GM04504 (cell line): Measurements from ENCODE around the gene FTCD.
"Not testable (repeated sequence)": the region's sequence is repeated elsewhere in the genome, so short reads cannot be mapped to it uniquely, and the experiment has no call there.

ENCODE experiments used
- DNase-seq: peaks from one replicate; pipeline ENCODE4 v3.0.0-alpha.2; 2012; ENCODE audit warnings: low read depth

Gene FTCD

DNA sequence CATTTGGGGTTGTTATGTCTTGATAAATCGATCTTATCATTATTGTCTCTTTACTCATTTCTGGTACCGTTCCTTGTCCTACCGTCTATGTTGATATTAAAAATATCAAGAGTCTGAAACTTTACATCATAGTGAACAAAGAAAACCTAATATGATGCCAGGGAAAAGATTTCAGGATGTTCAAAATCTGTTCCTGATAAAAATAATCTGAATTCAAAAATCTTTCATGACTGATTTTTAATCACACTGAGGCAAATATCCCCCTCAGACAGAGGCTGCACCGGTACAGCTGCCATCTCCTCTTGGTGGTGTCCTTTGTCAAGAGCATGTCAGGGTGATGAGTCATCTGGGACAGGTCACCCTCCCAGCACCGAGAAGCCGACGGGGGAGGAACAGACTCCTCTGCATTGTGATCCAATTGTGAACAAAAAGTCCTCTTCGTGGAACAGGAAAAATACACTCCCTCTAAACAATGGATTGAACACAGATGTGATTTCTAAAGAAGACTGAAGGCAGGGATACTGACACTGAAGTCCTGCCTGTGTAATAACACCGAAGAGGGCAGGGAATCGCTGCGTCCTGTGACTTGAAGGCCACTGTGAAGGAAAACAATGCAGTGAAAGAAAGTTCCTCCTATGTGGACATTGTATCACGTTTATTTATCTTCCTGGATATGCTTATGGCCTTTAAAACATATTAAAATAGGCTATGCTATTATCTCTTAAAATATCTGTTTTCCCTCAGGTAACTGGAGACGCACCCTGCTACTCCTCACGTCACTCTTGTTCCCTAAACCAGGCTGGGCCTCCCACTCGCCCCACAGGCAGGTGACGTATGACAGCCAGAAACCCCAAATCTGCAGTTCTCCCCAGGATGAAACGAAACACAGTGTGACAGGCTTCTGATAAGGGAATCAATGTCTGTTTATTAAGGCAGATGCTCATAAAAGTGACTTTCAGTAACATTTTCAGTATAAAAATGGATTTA is 33.1 kb upstream of the FTCD start:
- peak; percentile 43 for DNase-seq

DNA sequence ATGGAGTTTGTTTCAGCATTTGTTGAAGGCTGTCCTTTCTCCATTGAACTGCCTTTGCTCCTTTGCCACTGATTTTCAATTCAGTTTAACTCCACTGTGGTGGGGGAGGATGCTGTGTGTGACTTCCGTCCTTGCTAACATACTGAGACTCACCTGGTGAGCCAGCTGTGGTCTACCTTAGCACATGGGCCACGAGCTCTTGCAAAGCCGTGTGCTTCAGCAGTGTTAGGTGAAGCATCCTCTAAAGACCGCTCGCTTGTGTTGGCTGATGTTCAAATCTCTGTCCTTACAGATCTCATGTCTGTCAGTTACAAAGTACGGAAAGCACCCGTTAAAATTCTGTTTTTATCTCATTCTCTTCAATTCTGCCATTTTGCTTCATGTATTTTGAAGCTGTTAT is 32.4 kb upstream of the FTCD start:
- no peak for DNase-seq

DNA sequence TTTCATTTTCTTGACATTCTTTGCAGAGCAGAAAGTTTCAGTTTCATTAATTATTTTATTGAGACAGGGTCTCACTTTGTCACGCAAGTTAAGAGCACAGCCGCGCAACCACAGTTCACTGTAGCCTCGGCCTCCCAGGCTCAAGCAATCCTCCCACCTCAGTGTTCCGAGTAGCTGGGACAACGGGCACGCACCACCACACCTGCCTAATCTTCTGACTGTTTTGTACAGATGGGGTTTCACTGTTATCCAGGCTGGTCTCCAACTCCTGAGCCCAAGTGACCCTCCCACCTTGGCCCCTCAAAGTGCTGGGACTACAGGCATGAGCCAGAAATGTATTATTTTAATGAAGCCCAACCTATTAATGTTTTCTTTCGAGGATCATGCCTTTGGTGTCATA is 31.9 kb upstream of the FTCD start:
- DNase-seq, result no peak

DNA sequence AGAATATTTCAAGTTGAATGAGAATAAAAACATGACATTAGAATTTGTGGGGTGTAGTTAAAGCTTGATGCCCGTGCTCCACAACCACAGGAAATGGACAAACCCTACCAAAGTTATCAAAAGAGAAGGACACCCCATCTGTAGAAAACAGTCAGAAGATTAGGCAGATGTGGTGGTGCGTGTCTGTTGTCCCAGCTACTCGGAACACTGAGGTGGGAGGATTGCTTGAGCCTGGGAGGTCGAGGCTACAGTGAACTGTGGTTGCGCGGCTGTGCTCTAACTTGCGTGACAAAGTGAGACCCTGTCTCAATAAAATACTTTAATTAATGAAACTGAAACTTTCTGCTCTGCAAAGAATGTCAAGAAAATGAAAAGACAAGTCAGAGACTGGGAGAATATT is 30.3 kb upstream of the FTCD start:
- DNase-seq, result no peak

DNA sequence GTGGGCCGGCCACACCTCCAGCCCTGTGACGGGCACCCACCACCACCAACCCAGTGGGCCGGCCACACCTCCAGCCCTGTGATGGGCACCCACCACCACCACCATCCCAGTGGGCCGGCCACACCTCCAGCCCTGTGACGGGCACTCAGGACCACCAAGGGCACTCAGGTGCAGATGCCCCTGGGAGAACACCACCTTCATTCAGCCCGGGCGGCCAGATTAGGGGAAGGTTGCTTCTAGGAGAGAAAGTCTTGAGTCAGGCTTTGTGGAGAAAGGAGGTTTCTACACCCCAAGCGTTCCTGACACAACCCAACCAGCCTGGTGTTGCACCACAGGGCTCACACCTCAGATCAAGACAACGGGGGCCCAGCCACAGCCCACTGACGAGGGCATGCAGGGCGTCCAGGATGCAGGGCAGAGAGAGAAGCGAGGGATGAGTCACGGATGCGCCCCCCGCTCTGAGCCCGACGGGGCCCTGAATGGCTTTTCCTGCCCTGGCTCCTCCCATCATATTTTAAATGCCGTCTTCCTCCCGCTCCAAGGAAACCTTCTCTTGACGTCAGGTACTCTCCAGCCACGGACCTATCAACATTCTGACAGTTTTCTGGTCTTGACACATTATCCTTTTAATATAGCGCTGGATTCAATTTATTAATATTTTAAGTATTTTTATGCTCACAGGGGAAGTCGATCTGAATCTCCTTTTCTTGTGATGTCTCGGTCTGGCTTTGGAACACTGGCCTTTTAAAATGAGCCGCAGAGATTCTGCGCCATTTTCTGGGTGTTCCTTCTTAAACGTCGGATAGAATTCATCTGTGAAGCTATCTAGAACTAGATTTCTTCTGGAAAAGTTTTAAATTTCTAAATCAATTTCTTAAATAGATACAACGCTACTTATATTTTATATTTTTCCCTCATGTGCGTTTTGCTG is 29.5 kb upstream of the FTCD start:
- peak; percentile 89 for DNase-seq

DNA sequence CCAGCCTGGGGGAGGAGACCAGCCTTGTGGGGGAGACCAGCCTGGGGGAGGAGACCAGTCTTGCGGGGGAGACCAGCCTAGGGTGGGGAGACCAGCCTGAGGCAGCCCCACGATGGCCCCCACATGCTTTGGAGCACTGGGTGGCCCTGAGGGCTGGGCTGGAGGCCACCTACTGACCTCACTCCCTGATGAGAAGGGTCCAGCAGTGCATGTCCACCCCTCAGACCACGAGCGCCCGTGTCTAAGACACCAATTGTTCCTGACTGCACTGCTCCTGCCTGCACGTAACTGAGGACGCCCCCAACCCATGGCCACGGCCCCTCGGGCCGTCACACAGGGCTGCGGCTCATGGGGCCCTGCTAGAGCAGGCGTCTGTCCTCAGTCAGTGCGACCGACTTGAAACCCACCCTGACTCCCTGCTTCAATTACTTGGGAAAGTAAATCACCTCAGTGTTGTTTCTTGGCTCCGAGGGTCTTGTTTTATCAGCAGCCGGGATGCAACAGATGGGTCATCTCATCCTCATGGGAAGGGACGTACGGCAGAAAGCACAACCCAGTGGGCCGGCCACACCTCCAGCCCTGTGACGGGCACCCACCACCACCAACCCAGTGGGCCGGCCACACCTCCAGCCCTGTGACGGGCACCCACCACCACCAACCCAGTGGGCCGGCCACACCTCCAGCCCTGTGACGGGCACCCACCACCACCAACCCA is 28.7 kb upstream of the FTCD start, which contains the start of gene SPATC1L:
Gene SPATC1L, minus strand, starts transcription at position 550 of the 715 bp plus-strand sequence. CDS start 1,643 bp downstream, outside the sequence.
- DNase-seq, result peak; percentile 41

DNA sequence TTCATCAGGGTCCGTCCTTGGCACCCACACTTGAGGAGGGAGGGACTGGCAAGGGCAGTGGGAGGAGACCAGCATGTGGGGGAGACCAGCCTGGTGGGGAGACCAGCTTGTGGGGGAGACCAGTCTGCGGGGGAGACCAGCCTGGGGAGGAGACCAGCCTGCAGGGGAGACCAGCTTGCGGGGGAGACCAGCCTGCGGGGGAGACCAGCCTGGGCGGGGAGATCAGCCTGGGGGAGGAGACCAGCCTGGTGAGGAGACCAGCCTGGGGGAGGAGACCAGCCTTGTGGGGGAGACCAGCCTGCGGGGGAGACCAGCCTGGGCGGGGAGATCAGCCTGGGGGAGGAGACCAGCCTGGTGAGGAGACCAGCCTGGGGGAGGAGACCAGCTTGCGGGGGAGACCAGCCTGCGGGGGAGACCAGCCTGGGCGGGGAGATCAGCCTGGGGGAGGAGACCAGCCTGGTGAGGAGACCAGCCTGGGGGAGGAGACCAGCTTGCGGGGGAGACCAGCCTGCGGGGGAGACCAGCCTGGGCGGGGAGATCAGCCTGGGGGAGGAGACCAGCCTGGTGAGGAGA is 28.0 kb upstream of the FTCD start:
- DNase-seq, result not testable (repeated sequence)

DNA sequence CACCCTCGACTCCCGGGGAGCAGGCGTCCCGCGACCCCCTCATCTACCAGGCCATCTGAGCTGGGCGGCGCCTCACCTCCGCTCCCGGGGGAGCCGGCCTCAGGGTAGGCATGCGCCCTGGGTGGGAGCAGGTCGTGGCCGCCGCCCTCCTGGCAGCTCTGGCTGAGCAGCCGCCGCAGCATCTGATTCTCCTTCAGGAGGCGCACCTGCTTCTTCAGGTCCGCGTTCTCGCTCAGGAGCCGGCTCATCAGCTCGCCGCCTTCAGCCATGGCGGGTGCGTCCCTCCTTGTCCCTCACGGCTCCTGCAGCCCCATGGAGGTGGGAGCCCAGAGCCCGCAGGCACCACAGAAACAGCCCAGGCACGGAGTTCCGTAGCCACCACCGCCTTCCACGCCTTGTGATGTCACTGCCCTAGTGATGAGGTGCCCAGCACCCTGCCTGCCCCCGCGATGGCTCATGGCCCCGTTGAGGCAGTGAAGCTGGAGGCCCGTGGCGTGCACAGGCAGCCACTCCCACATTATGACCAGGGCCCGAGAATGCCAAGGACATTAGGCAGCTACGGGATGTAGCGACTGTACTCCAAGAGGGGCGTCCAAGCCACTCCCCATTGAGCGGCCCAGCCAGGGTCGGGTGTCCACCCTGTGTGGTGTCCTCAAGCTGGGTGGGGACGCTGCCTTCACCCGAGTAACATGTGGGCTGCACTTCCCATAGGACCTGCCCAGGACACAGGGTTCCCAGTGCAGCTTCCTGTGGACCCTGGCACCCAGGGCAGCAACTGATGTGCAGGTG is 27.4 kb upstream of the FTCD start:
- no peak for DNase-seq

DNA sequence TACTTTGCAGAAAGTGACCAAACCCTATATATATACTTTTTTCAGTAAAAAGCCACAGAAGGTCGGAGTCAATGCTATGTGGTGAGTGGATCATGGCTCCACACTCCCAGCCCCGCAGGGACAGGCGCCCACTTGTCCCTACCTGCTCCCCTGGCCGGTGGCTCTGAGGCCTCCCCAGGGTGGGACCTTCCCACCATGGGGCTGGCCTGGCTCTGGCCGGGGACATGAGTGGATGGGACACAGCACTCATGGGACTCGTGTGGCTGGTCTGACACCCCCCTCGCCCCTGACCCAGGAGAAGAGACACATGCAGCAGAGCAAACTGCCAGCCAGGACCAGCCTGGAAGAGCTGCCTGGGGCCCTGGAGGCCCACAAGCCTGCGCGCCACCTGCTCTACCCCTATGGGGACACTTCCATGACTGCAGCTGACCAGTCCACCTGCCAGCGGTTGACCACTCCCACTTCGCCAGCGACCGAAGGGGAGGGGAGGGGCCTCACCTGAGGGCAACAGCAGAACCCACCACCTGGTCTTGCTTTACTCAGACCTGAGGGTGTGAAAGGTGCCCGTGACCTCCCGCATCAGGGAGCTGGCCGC is 26.7 kb upstream of the FTCD start:
- DNase-seq, result no peak

DNA sequence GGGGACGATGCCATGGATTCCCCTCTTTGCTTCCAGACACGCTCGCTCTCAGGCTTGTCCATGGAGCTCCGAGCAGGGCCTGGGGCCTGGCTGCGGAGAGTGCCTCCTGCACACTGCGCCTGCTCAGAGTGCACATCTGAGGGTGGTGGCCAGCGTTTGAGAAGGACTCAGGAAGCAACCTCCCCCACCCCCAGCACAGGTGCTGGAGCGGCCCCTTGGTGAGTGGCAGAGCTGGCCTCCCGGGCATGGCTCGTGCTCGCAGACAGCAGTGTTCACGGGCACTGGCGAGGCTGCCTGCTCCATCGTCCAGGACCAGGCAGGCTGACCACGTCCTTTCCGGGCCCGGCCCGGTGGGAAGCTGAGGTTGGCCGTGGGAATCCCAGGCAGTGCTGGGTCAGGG is 26.1 kb upstream of the FTCD start:
- no peak for DNase-seq

DNA sequence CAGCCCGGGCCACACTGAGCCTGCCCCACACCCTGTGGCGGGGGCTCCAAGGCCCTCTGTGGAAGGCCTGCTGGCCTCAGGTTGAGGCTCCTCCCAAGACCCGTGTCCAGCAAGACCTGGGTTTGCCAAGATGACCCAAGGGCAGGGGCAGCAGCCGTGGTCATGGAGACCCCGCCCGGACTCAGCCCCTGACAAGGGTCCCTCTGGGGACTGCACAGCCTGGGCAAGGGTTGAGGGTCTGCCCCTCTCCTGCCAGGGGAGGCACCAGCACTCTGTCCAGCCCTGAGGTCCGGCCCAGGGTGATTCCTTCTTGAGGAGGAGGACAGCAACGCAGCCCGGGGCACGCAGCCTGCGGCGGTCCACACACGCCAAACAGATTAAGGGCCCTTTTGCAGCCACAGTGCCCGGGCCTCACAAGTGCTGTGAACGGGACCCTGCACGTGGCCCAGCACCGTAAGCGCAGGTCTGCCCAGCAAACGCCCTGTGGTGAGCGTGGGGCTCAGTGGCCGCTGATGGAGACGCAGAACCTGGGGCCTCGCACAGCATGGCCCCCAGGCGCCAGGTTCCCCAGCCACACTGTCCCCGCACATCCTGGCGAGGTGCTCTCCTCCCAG is 25.5 kb upstream of the FTCD start:
- DNase-seq, result no peak

DNA sequence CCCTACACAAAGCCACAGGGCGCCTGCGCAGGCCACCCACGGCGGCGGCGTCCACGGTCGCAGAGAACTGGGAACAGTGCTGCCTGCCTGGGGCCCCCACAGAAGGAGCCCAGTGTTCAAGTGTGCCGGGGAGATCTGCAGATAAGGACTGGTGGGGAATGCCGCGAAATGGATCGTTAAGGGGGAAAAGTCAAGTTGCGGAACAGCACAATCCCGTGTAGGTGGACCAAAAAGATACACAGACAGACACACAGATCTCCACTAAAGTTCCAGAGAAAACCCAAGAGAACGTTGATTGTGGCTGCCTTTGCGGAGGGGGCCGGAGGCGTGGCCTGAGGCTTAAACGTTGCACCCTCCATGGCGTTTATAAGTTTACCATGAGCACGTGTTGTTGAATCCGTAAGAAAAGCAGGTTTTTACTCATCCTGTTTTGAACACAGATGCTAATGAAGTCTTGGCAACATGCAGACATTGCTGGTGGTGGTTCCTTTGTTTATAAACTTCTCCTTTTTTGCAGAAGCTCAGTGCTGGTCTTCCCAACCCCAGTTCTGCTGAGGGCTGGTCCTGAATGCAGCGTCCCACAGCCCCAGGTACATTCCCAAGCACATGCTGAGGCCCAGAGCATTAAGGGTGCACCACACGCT is 24.8 kb upstream of the FTCD start:
- no peak for DNase-seq

DNA sequence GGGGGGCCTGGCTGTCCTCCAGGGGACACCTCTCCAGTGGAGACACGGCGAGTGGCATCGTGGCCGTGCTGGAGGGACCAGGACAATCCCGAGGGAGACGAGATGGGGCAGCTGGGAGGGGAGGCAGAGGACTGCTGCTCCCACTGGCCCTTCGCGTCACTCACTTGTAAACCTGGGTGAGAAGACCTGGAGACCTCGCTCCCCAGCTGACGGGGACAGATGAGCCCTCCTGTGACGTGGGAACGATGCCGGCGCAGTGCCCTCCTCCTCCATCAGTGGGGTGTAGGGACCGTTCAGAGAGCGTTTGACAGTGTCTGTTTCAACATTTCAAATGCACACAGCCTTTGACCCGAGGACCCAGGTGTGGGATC is 24.3 kb upstream of the FTCD start:
- no peak for DNase-seq

DNA sequence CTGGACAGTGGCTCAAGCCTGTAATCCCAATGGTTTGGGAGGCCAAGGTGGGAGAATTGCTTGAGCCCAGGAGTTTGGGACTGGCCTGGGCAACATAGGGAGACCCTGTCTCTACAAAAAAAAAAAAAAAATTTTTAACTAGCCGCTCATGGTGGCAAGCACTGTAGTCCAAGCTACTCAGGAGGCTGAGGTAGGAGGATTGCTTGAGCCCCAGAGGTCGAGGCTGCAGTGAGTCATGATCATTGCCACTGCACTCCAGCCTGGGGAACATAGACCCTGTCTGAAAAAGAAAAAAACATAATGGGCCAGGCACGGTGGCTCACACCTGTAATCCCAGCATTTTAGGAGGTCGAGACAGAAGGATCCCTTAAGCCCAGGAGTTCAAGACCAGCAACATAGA is 23.6 kb upstream of the FTCD start:
- no peak for DNase-seq

DNA sequence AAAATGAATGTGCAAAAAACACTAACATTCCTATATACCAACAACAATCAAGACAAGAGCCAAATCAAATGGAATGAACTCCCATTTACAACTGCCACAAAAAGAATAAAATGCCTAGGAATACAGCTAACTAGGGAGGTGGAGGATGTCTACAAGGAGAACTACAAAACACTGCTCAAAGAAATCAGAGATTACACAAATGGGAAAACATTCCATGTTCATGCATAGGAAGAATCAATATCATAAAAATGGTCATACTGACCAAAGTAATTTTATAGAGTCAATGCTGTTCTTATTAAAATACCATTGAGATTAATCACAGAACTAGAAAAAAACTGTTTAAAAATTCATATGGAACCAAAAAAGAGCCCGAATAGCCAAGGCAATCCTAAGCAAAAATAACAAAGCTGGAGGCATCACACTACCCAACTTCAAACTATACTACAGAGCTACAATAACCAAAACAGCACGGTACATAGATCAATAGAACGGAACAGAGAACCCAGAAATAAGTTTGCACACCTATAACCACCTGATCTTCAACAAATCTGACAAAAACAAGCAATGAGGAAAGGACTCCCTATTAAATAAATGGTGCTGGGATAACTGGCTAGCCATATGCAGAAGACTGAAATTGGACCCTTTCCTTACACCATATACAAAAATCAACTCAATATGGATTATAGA is 21.2 kb upstream of the FTCD start:
- not testable (repeated sequence) for DNase-seq

DNA sequence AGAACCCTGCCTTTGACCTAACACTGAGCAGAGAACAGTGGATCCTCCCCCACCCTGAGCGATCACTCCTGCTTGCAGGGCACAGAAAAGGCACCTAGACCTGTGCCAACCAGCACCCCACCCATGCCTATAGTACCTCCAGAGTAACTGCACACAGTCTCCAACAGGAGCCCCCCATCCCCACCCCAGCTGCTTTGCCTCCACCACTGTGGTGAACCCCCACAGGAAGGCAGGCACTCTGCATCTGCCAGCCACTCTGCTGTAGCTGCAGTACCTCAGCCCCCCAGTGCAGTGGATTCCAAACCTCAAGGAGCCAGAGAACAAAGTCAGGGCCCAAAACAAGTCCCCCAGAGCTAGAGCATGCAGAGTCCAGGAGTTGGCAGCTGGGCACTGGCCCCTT is 18.2 kb upstream of the FTCD start:
- DNase-seq, result no peak

DNA sequence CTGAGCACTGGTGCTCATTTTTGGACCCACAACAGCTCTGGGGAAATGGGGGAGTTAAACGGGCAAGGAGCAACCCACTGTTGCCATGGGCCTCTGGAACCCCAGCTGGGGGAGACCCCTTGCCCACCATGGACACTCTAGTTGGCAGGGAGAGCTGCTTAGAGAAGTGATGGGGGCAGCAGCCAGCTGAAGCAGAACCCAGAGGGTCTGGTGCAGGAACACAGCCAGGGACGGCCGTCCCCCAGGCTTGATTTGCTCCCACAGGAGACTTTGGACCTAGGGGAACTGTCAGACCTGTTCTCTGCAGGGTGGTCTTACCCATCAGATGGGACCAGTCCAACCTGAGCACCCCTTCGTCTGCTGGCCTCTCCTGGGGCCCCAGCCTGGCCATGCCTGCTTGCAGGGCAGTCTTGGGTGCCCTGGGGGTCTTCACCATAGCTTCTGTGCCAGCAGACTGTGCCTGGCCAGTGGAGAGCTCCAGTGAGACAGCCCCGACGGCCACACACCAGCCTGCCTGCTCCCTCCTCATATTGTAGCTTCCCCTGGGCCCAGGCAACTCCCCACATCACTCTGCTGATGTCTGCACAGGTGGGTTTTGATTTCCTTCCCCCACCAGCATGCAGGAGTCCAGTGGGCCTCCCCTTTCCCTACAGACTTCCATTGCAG is 17.6 kb upstream of the FTCD start:
- DNase-seq, result no peak
